ENCODE results near the gene YIF1B.

The YIF1B gene

GRCh38 chr19:38319421-38320258 lies 3.9 kb upstream of the YIF1B start, which contains the start of gene KCNK6:
KCNK6 (plus strand) TSS chr19:38319845; CDS start chr19:38319951, 106 bp downstream.
- DNase-seq (ENCODE audit: insufficient read length, low spot score) (no peak), FAIRE-seq (no peak)
- TF ChIP-seq POLR2A (IDR thresholded peaks at IDR 0.05; ENCODE audit: low read depth, low read length) = 0 out of 2 replicates have a peak, but pooled peaks have one; percentile 15

GRCh38 chr19:38318660-38319059 lies 2.9 kb upstream of the YIF1B start:
- FAIRE-seq (no peak), DNase-seq (ENCODE audit: insufficient read length, low spot score) (no peak)
- no peak for TF ChIP-seq POLR2A (IDR thresholded peaks at IDR 0.05; ENCODE audit: low read depth, low read length)

- TF ChIP-seq POLR2A (IDR thresholded peaks at IDR 0.05; ENCODE audit: low read depth, low read length) = no peak
- FAIRE-seq (no peak), DNase-seq (ENCODE audit: insufficient read length, low spot score) (no peak)
These were observed 1.4 kb upstream of the YIF1B start for GRCh38 chr19:38317104-38317612.

- TF ChIP-seq POLR2A (IDR thresholded peaks at IDR 0.05; ENCODE audit: low read depth, low read length) = no peak
- DNase-seq (ENCODE audit: insufficient read length, low spot score) (peak; percentile 69), FAIRE-seq (no peak)
These were observed 825 bp upstream of the YIF1B start for GRCh38 chr19:38316477-38317067.

GRCh38 chr19:38310986-38311385 lies 4.8 kb downstream of the YIF1B start:
- TF ChIP-seq POLR2A (IDR thresholded peaks at IDR 0.05; ENCODE audit: low read depth, low read length) = no peak
- DNase-seq (ENCODE audit: insufficient read length, low spot score) (no peak), FAIRE-seq (no peak)

GRCh38 chr19:38310279-38310670 lies 5.5 kb downstream of the YIF1B start:
- FAIRE-seq (no peak), DNase-seq (ENCODE audit: insufficient read length, low spot score) (no peak)
- TF ChIP-seq POLR2A (IDR thresholded peaks at IDR 0.05; ENCODE audit: low read depth, low read length) = no peak

GRCh38 chr19:38309615-38310278 lies 6.0 kb downstream of the YIF1B start:
- FAIRE-seq (no peak), DNase-seq (ENCODE audit: insufficient read length, low spot score) (no peak)
- TF ChIP-seq POLR2A (IDR thresholded peaks at IDR 0.05; ENCODE audit: low read depth, low read length) = no peak

- no peak for DNase-seq (ENCODE audit: insufficient read length, low spot score)
- FAIRE-seq = no peak
- TF ChIP-seq POLR2A (IDR thresholded peaks at IDR 0.05; ENCODE audit: low read depth, low read length) = no peak
These were observed 6.7 kb downstream of the YIF1B start for GRCh38 chr19:38308926-38309614.

GRCh38 chr19:38308006-38308766 lies 7.6 kb downstream of the YIF1B start:
- TF ChIP-seq POLR2A (IDR thresholded peaks at IDR 0.05; ENCODE audit: low read depth, low read length) = no peak
- DNase-seq (ENCODE audit: insufficient read length, low spot score) (no peak), FAIRE-seq (no peak)

- no peak; the same call in 1 of the 2 replicates for TF ChIP-seq POLR2A (IDR thresholded peaks at IDR 0.05; ENCODE audit: low read depth, low read length)
- FAIRE-seq (no peak), DNase-seq (ENCODE audit: insufficient read length, low spot score) (no peak)
These were observed 8.2 kb downstream of the YIF1B start for GRCh38 chr19:38307597-38307996.

GRCh38 chr19:38307076-38307475 lies 8.7 kb downstream of the YIF1B start:
- FAIRE-seq (no peak), DNase-seq (ENCODE audit: insufficient read length, low spot score) (no peak)
- TF ChIP-seq POLR2A (IDR thresholded peaks at IDR 0.05; ENCODE audit: low read depth, low read length) = no peak

- DNase-seq (ENCODE audit: insufficient read length, low spot score) (no peak), FAIRE-seq (no peak)
These were observed 9.5 kb downstream of the YIF1B start for GRCh38 chr19:38306236-38306635.

GRCh38 chr19:38304866-38305429 lies 10.8 kb downstream of the YIF1B start:
- 0 out of 2 replicates have a peak, but pooled peaks have one; percentile 2 for TF ChIP-seq POLR2A (IDR thresholded peaks at IDR 0.05; ENCODE audit: low read depth, low read length)
- DNase-seq (ENCODE audit: insufficient read length, low spot score) = peak; percentile 97
- FAIRE-seq = peak; percentile 38

More at GRCh38 chr19:38306236-38306635, 9.5 kb downstream of the YIF1B start:
- no peak for TF ChIP-seq POLR2A (IDR thresholded peaks at IDR 0.05; ENCODE audit: low read depth, low read length)
